MM.1S (cell line): ENCODE measurements around the gene SPATA6L.

Experiments used
- DNase-seq: peaks from one replicate; pipeline ENCODE4 v3.0.0-alpha.2; 2015
- H2AFZ ChIP-seq: fragments of 300-600 bp; sonication (generic); 2 replicates; pipeline ENCODE4 v1.6.0; 2016; ENCODE audit warnings: antibody characterized with exemption, low read length
- H3F3A ChIP-seq: fragments of 300-600 bp; sonication (generic); 2 replicates; pipeline ENCODE4 v1.6.1; 2016; ENCODE audit warnings: mild to moderate bottlenecking, antibody characterized with exemption, low read length, moderate library complexity, mixed read lengths; ENCODE audit not compliant: insufficient read depth
- H3K27ac ChIP-seq: fragments of 300-600 bp; sonication (generic); 2 replicates; pipeline ENCODE4 v1.5.1; 2016; ENCODE audit warnings: mild to moderate bottlenecking, low read length
- H3K27me3 ChIP-seq: fragments of 300-600 bp; sonication (generic); replicated peaks from 2 replicates; pipeline ENCODE4 v1.6.0; 2016; ENCODE audit warnings: low read length; ENCODE audit not compliant: insufficient read depth
- H3K36me3 ChIP-seq: fragments of 300-600 bp; sonication (generic); replicated peaks from 2 replicates; pipeline ENCODE4 v1.6.1; 2016; ENCODE audit warnings: mild to moderate bottlenecking, low read length, mixed read lengths; ENCODE audit not compliant: insufficient read depth
- H3K4me1 ChIP-seq: fragments of 300-600 bp; sonication (generic); 2 replicates; pipeline ENCODE4 v1.6.1; 2016; ENCODE audit warnings: low read length, mixed read lengths
- H3K4me2 ChIP-seq: fragments of 300-600 bp; sonication (generic); 2 replicates; pipeline ENCODE4 v1.6.0; 2016; ENCODE audit warnings: low read depth, low read length
- H3K4me3 ChIP-seq: fragments of 300-600 bp; sonication (generic); 2 replicates; pipeline ENCODE4 v1.5.1; 2016; ENCODE audit warnings: low read length, mixed read lengths
- H3K79me2 ChIP-seq: fragments of 300-600 bp; sonication (generic); 2 replicates; pipeline ENCODE4 v1.6.1; 2016; ENCODE audit warnings: mixed run types, low read length, mixed read lengths
- H3K9ac ChIP-seq: fragments of 300-600 bp; sonication (generic); 2 replicates; pipeline ENCODE4 v1.6.1; 2016; ENCODE audit warnings: low read length, mixed read lengths
- H3K9me2 ChIP-seq: fragments of 300-600 bp; sonication (generic); replicated peaks from 2 replicates; pipeline ENCODE4 v1.6.1; 2016; ENCODE audit warnings: mild to moderate bottlenecking, low read length, mixed read lengths; ENCODE audit not compliant: insufficient read depth
- H3K9me3 ChIP-seq: fragments of 300-600 bp; sonication (generic); replicated peaks from 2 replicates; pipeline ENCODE4 v1.6.1; 2016; ENCODE audit warnings: mild to moderate bottlenecking, low read length, mixed read lengths; ENCODE audit not compliant: insufficient read depth
- H4K20me1 ChIP-seq: fragments of 300-600 bp; sonication (generic); 2 replicates; pipeline ENCODE4 v1.6.1; 2016; ENCODE audit warnings: mild to moderate bottlenecking, low read length, moderate library complexity, mixed read lengths; ENCODE audit not compliant: insufficient read depth
- EZH2 ChIP-seq: fragments of 300-600 bp; sonication (generic); optimal IDR thresholded peaks from 2 replicates; pipeline ENCODE3; 2017; ENCODE audit warnings: low read depth, mild to moderate bottlenecking, antibody characterized with exemption, low read length, mixed read lengths
- EZH2phosphoT487 ChIP-seq: fragments of 300-600 bp; sonication (generic); IDR thresholded peaks from 2 replicates; pipeline ENCODE4 v1.6.1; 2018; ENCODE audit warnings: antibody characterized with exemption, low read length
- TF ChIP-seq, protein P1 (sequence below): fragments of 300-600 bp; sonication (generic); IDR thresholded peaks from 2 replicates; pipeline ENCODE4 v1.5.1; 2016; ENCODE audit warnings: antibody characterized with exemption, low read length, mixed read lengths

SPATA6L gene

DNA sequence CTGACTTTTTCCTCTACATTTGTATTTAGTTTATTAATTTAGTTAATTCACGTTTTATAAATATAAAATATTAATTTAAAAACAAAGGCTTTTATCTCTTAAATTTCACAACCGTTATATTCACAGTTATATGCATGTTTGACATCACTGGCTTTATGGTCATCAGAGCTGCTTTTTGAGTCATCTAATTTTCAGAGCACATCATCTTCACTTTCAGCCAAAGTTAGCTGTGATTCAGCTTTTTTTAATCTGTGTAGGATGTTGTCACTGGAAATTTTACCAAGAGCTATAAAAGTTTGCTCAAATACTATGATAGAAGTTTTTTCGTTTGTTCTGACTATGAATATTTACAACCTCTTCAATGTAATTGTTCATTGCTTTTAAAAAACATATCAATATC lies 25.5 kb upstream of the SPATA6L start:
- H3K4me3 ChIP-seq = no peak overlapping the region
- no peak overlapping the region for H2AFZ ChIP-seq
- no peak overlapping the region for H3K27ac ChIP-seq
- no peaks in the 10 kb centered on the region for H3K9me2 ChIP-seq
- DNase-seq = no peak
- H4K20me1 ChIP-seq = no peaks in the 10 kb centered on the region; the same call in 1 of the 2 replicates
- H3K9me3 ChIP-seq = no peaks in the 10 kb centered on the region
- H3K9ac ChIP-seq = no peak overlapping the region
- H3K36me3 ChIP-seq = no peaks in the 10 kb centered on the region; the same call in 1 of the 2 replicates
- peaks cover 25% of the 10 kb centered on the region for H3F3A ChIP-seq
- no peak overlapping the region for H3K4me2 ChIP-seq
- peaks cover 48% of the 10 kb centered on the region for H3K79me2 ChIP-seq
- no peak for TF ChIP-seq EZH2
- TF ChIP-seq EZH2phosphoT487 = no peak
- TF ChIP-seq, protein P1, sequence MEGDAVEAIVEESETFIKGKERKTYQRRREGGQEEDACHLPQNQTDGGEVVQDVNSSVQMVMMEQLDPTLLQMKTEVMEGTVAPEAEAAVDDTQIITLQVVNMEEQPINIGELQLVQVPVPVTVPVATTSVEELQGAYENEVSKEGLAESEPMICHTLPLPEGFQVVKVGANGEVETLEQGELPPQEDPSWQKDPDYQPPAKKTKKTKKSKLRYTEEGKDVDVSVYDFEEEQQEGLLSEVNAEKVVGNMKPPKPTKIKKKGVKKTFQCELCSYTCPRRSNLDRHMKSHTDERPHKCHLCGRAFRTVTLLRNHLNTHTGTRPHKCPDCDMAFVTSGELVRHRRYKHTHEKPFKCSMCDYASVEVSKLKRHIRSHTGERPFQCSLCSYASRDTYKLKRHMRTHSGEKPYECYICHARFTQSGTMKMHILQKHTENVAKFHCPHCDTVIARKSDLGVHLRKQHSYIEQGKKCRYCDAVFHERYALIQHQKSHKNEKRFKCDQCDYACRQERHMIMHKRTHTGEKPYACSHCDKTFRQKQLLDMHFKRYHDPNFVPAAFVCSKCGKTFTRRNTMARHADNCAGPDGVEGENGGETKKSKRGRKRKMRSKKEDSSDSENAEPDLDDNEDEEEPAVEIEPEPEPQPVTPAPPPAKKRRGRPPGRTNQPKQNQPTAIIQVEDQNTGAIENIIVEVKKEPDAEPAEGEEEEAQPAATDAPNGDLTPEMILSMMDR = no peak
- H3K27me3 ChIP-seq = no peaks in the 10 kb centered on the region
- H3K4me1 ChIP-seq = peaks cover 18% of the 10 kb centered on the region

DNA sequence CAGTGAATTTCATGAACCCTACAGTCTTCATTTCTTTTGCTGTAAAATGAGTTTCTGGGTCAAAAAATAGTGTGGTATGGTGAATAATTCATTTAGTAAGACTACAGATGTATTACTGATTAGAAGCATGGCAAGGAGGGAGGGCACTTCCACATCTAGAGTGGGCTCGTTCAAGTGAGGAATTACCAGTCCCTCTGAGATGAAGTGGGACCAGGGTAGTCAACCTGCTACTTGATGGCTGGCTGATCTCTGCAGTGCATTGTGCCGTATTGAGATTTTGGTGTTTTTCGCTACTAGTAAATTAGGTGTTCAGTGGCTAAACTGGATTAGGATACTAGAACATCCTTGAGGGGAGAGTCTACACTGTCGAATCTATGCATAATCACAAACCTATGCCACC lies 23.9 kb upstream of the SPATA6L start:
- Histone ChIP-seq H2AFZ (no peak overlapping the region), H3K79me2 (peaks cover 56% of the 10 kb centered on the region), H3F3A (peaks cover 25% of the 10 kb centered on the region), H3K9me3 (no peaks in the 10 kb centered on the region), H3K36me3 (peaks cover under 1% of the 10 kb centered on the region; the same call in 1 of the 2 replicates), H3K9me2 (no peaks in the 10 kb centered on the region), H4K20me1 (no peaks in the 10 kb centered on the region; the same call in 1 of the 2 replicates), H3K9ac (no peak overlapping the region), H3K4me3 (peak overlapping the region; percentile 2; the same call in 1 of the 2 replicates), H3K27ac (peak overlapping the region; percentile 38; the same call in 1 of the 2 replicates), H3K4me1 (peaks cover 18% of the 10 kb centered on the region), H3K27me3 (no peaks in the 10 kb centered on the region), H3K4me2 (peak overlapping the region; percentile 32)
- no peak for TF ChIP-seq EZH2phosphoT487
- DNase-seq = no peak

DNA sequence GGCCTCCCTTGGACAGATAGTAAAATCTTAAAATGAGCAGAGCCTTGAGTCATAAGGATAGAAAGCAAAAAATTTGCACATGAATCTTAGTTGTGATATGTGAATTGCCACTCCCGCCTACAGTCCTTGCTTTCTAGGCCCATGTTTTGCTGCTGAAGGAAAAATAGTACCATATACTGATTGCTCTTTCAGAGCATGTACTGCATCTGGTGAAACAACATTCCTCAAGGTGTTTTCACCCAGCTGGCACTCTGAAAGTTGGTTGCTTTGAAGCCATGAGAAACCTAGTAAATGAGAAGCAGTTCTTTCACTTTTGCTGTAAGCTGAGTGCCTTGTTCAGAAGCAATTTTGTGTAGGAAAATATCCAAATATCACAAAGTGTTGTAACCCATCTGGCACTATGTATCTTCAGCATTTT lies 23.4 kb upstream of the SPATA6L start:
- Histone ChIP-seq H4K20me1 (no peaks in the 10 kb centered on the region; the same call in 1 of the 2 replicates), H3K4me1 (peaks cover 18% of the 10 kb centered on the region), H2AFZ (no peak overlapping the region), H3K27me3 (no peaks in the 10 kb centered on the region), H3K9me3 (no peaks in the 10 kb centered on the region), H3K9ac (no peak overlapping the region), H3K9me2 (no peaks in the 10 kb centered on the region), H3K4me3 (peak overlapping the region; percentile 2; the same call in 1 of the 2 replicates), H3K27ac (peak overlapping the region; percentile 38; the same call in 1 of the 2 replicates), H3K36me3 (peaks cover 5% of the 10 kb centered on the region; the same call in 1 of the 2 replicates), H3F3A (peaks cover 25% of the 10 kb centered on the region), H3K79me2 (peaks cover 56% of the 10 kb centered on the region), H3K4me2 (peak overlapping the region; percentile 32)
- peak; percentile 85 for DNase-seq
- TF ChIP-seq EZH2phosphoT487 (no peak), EZH2 (no peak)
- TF ChIP-seq, protein P1 = no peak

DNA sequence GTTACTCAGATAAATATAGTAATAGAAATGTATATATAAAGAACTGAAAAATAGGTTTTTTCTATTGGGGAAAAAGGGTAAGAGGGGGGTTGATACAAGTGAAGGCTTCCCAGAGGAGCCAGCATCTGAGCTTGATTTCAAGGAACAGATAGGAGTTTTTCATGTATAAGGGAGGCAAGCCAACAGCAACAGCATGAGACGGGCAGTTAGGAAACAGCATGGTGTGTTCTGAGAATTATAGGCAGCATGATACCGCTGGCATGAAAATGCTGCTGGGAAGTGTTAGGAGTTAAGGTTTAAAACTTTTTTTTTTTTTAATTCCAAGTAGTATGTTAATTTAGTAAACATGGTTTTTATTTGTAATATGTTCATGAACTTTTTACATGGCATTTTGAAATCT lies 22.7 kb upstream of the SPATA6L start:
- no peak for DNase-seq
- no peak overlapping the region for H3K9ac ChIP-seq
- H4K20me1 ChIP-seq = no peaks in the 10 kb centered on the region; the same call in 1 of the 2 replicates
- H3K27ac ChIP-seq = no peak overlapping the region
- no peak overlapping the region for H3K4me3 ChIP-seq
- no peaks in the 10 kb centered on the region for H3K9me3 ChIP-seq
- H3K4me1 ChIP-seq = peaks cover 18% of the 10 kb centered on the region
- no peak overlapping the region for H2AFZ ChIP-seq
- peaks cover 5% of the 10 kb centered on the region; the same call in 1 of the 2 replicates for H3K36me3 ChIP-seq
- no peaks in the 10 kb centered on the region for H3K27me3 ChIP-seq
- peak overlapping the region; percentile 36; the same call in 1 of the 2 replicates for H3K4me2 ChIP-seq
- peaks cover 25% of the 10 kb centered on the region for H3F3A ChIP-seq
- H3K79me2 ChIP-seq = peaks cover 54% of the 10 kb centered on the region
- no peak for TF ChIP-seq EZH2phosphoT487
- H3K9me2 ChIP-seq = no peaks in the 10 kb centered on the region
